ENCODE data around the gene SHPK.

GRCh38 chr17:3683054-3683511 lies 47.0 kb upstream of the SHPK start:
- TF ChIP-seq POLR2A (IDR thresholded peaks at IDR 0.05) (no peak), CTCF (IDR thresholded peaks at IDR 0.05 in 8 of 11, conservative IDR thresholded peaks at IDR 0.05 in 3 of 11) (peak; percentile 81 to 96 (median 94)), POLR2AphosphoS5 (IDR thresholded peaks at IDR 0.05) (peak; percentile 64 to 85 (median 64))
